GM23338 (cell line): ENCODE measurements around the gene ADORA2A. TPM values are rescaled to one million over a fixed set of nuclear protein-coding genes. Genes with fewer than 3 reads are reported as not detected.

Experiments used
- ATAC-seq: fragments of 200-7000 bp; cut with Tn5 transposase; 3 replicates; pipeline ENCODE4 v1.9.1; 2020
- DNase-seq: peaks from one replicate; pipeline ENCODE4 v3.0.0-alpha.2; 2015; ENCODE audit warnings: low spot score
- H2AFZ ChIP-seq: fragments of 200-600 bp; sonication (generic); 2 replicates; pipeline ENCODE4 v1.8.0; 2016; ENCODE audit warnings: antibody characterized with exemption, mild to moderate bottlenecking, moderate library complexity
- H3F3A ChIP-seq: fragments of 200-600 bp; sonication (generic); replicated peaks from 2 replicates; pipeline ENCODE4 v1.8.0; 2017; ENCODE audit warnings: antibody characterized with exemption, mixed run types, low read depth
- H3K27ac ChIP-seq: fragments of 200-600 bp; sonication (generic); 2 replicates; pipeline ENCODE4 v1.6.1; 2016; ENCODE audit warnings: low read depth
- H3K27me3 ChIP-seq: fragments of 200-600 bp; sonication (generic); 2 replicates; pipeline ENCODE4 v1.8.0; 2016; ENCODE audit warnings: mild to moderate bottlenecking, mixed run types, moderate library complexity; ENCODE audit not compliant: insufficient read depth
- H3K36me3 ChIP-seq: fragments of 200-600 bp; sonication (generic); 2 replicates; pipeline ENCODE4 v1.8.0; 2016; ENCODE audit warnings: mild to moderate bottlenecking; ENCODE audit not compliant: insufficient read depth
- H3K4me1 ChIP-seq: fragments of 200-600 bp; sonication (generic); 2 replicates; pipeline ENCODE4 v1.8.0; 2016; ENCODE audit warnings: mild to moderate bottlenecking, moderate library complexity; ENCODE audit not compliant: insufficient read depth
- H3K4me2 ChIP-seq: fragments of 200-600 bp; sonication (generic); 2 replicates; pipeline ENCODE4 v1.7.1; 2017; ENCODE audit warnings: mixed run types
- H3K4me3 ChIP-seq: fragments of 200-600 bp; sonication (generic); 2 replicates; pipeline ENCODE4 v1.6.1; 2016; ENCODE audit warnings: mixed run types
- H3K79me2 ChIP-seq: fragments of 200-600 bp; sonication (generic); replicated peaks from 2 replicates; pipeline ENCODE4 v1.8.0; 2017; ENCODE audit warnings: mild to moderate bottlenecking; ENCODE audit not compliant: insufficient read depth
- H3K9me2 ChIP-seq: fragments of 200-600 bp; sonication (generic); 2 replicates; pipeline ENCODE4 v1.8.0; 2017; ENCODE audit not compliant: insufficient read depth
- H4K20me1 ChIP-seq: fragments of 200-600 bp; sonication (generic); replicated peaks from 2 replicates; pipeline ENCODE4 v1.8.0; 2017; ENCODE audit warnings: mild to moderate bottlenecking; ENCODE audit not compliant: insufficient read depth
- H3K27ac Mint-ChIP-seq: 2 replicates; pipeline ENCODE4 v1.8.0; 2020; ENCODE audit warnings: inconsistent platforms, mild to moderate bottlenecking, moderate library complexity, mixed read lengths
- H3K27me3 Mint-ChIP-seq: 3 replicates; pipeline ENCODE4 v1.8.0; 2022; ENCODE audit warnings: low read depth, mild to moderate bottlenecking, moderate library complexity, mixed read lengths, inconsistent platforms; ENCODE audit not compliant: insufficient read depth, poor library complexity
- H3K36me3 Mint-ChIP-seq: 3 replicates; pipeline ENCODE4 v1.8.0; 2021; ENCODE audit warnings: low read depth, mild to moderate bottlenecking, inconsistent platforms, moderate library complexity, mixed read lengths
- H3K4me1 Mint-ChIP-seq: 3 replicates; pipeline ENCODE4 v1.8.0; 2020; ENCODE audit warnings: mild to moderate bottlenecking, inconsistent platforms, mixed read lengths
- H3K4me3 Mint-ChIP-seq: 3 replicates; pipeline ENCODE4 v1.8.0; 2021; ENCODE audit warnings: moderate library complexity, mild to moderate bottlenecking, inconsistent platforms, mixed read lengths
- H3K9me3 Mint-ChIP-seq: 3 replicates; pipeline ENCODE4 v1.8.0; 2020; ENCODE audit warnings: moderate library complexity, mild to moderate bottlenecking, inconsistent platforms, mixed read lengths
- CREB1 ChIP-seq: fragments of 250-450 bp; sonication (Bioruptor Pico); IDR thresholded peaks from 2 replicates; pipeline ENCODE4 v1.5.0; 2020; ENCODE audit warnings: low read depth, mild to moderate bottlenecking, moderate library complexity
- CTCF ChIP-seq, 2 experiments: fragments of 200-600 bp in 1 of 2; sonication (generic) in 1 of 2; conservative IDR thresholded peaks; 2 replicates each; pipeline versions ENCODE4 v1.5.1 to v1.6.1; 2016 to 2017; ENCODE audit warnings: antibody characterized with exemption in 2 of 2, low read depth in 2 of 2, mild to moderate bottlenecking in 2 of 2, moderate library complexity in 1 of 2
- ETS1 ChIP-seq: IDR thresholded peaks from 2 replicates; pipeline ENCODE4 v1.6.1; 2016; ENCODE audit warnings: antibody characterized with exemption
- EZH2 ChIP-seq: fragments of 200-600 bp; sonication (generic); IDR thresholded peaks from one replicate; pipeline ENCODE4 v1.8.0; 2017; ENCODE audit warnings: antibody characterized with exemption, mild to moderate bottlenecking, low read depth; ENCODE audit not compliant: unreplicated experiment
- NANOG ChIP-seq: IDR thresholded peaks from 2 replicates; pipeline ENCODE4 v1.6.1; 2016; ENCODE audit warnings: antibody characterized with exemption, borderline replicate concordance
- POLR2AphosphoS5 ChIP-seq: IDR thresholded peaks from 2 replicates; pipeline ENCODE4 v1.6.1; 2016; ENCODE audit warnings: antibody characterized with exemption, low read depth
- STAT1 ChIP-seq: IDR thresholded peaks from one replicate; pipeline ENCODE4 v1.6.1; 2016; ENCODE audit warnings: antibody characterized with exemption; ENCODE audit not compliant: unreplicated experiment
- ZNF114 ChIP-seq: fragments of 250-450 bp; sonication (Bioruptor Pico); IDR thresholded peaks from 2 replicates; pipeline ENCODE4 v1.5.0; 2020; ENCODE audit warnings: mild to moderate bottlenecking, moderate library complexity
- ZNF331 ChIP-seq: fragments of 250-450 bp; sonication (Bioruptor Pico); IDR thresholded peaks from 2 replicates; pipeline ENCODE4 v1.5.0; 2020; ENCODE audit warnings: low read depth, mild to moderate bottlenecking, moderate library complexity
- polyA plus RNA-seq: library from polyadenylated mRNA; unstranded; fragments of >200 nt; fragmentation: Nextera tagmentation; extraction: Ambion mirVana; gene quantifications from 2 replicates; pipeline ENCODE4 v1.2.1, GENCODE V29; 2016
- total RNA-seq: library from RNA; depleted of rRNA; stranded (reverse); fragments of >200 nt; shearing (Covaris generic); gene quantifications from 2 replicates; pipeline ENCODE4 v1.2.3, GENCODE V29; 2014

ADORA2A gene
- total and polyA plus RNA-seq, 2 experiments from 2014 or later = 4.1 to 13.5 TPM

GRCh38 chr22:24389680-24390079 is 37.7 kb upstream of the ADORA2A start:
- no peak overlapping the region for H3K27ac Mint-ChIP-seq
- H3K36me3 Mint-ChIP-seq = peaks cover 7% of the 10 kb centered on the region; the same call in 2 of the 3 replicates
- no peak overlapping the region for H3K4me3 Mint-ChIP-seq
- H3K4me3 ChIP-seq = no peak overlapping the region
- no peaks in the 10 kb centered on the region for H3K79me2 ChIP-seq
- no peaks in the 10 kb centered on the region for H3K27me3 Mint-ChIP-seq
- no peak overlapping the region for H3K4me2 ChIP-seq
- no peaks in the 10 kb centered on the region for H3K9me2 ChIP-seq
- TF ChIP-seq CTCF (conservative IDR thresholded peaks at IDR 0.05; ENCODE audit: low read depth in 2 of 2) = no peak
- no peak for TF ChIP-seq ETS1
- TF ChIP-seq STAT1 = no peak
- TF ChIP-seq ZNF331 (CRISPR knock-in tag) = no peak
- no peak for TF ChIP-seq ZNF114 (CRISPR knock-in tag)
- TF ChIP-seq CREB1 (CRISPR knock-in tag) = no peak
- no peak for TF ChIP-seq NANOG
- TF ChIP-seq POLR2AphosphoS5 = no peak
- no peaks in the 10 kb centered on the region for H3K4me1 Mint-ChIP-seq
- H3K36me3 ChIP-seq = no peaks in the 10 kb centered on the region
- no peaks in the 10 kb centered on the region for H3K9me3 Mint-ChIP-seq
- DNase-seq (no peak), ATAC-seq (no peak)
- no peak overlapping the region for H2AFZ ChIP-seq
- peaks cover 7% of the 10 kb centered on the region for H4K20me1 ChIP-seq
- H3K27me3 ChIP-seq = no peaks in the 10 kb centered on the region
- H3K27ac ChIP-seq = no peak overlapping the region
- H3K4me1 ChIP-seq = no peaks in the 10 kb centered on the region; the same call in 1 of the 2 replicates
- no peaks in the 10 kb centered on the region for H3F3A ChIP-seq

GRCh38 chr22:24390156-24390555 is 37.2 kb upstream of the ADORA2A start:
- ATAC-seq (no peak), DNase-seq (no peak)
- Mint-ChIP-seq H3K9me3 (no peaks in the 10 kb centered on the region), H3K27ac (no peak overlapping the region), H3K27me3 (no peaks in the 10 kb centered on the region), H3K36me3 (peaks cover 7% of the 10 kb centered on the region; the same call in 2 of the 3 replicates), H3K4me3 (no peak overlapping the region), H3K4me1 (no peaks in the 10 kb centered on the region)
- Histone ChIP-seq H3K9me2 (no peaks in the 10 kb centered on the region), H3K36me3 (no peaks in the 10 kb centered on the region), H3K4me1 (no peaks in the 10 kb centered on the region; the same call in 1 of the 2 replicates), H3K4me3 (no peak overlapping the region), H3K4me2 (no peak overlapping the region), H3K27ac (no peak overlapping the region), H3K27me3 (no peaks in the 10 kb centered on the region), H2AFZ (no peak overlapping the region), H3K79me2 (no peaks in the 10 kb centered on the region), H3F3A (no peaks in the 10 kb centered on the region), H4K20me1 (peaks cover 6% of the 10 kb centered on the region)
- TF ChIP-seq NANOG (no peak), ZNF114 (CRISPR knock-in tag) (no peak), ZNF331 (CRISPR knock-in tag) (no peak), POLR2AphosphoS5 (no peak), EZH2 (no peak)
